ENCODE results near the gene COL10A1.

Gene COL10A1

DNA sequence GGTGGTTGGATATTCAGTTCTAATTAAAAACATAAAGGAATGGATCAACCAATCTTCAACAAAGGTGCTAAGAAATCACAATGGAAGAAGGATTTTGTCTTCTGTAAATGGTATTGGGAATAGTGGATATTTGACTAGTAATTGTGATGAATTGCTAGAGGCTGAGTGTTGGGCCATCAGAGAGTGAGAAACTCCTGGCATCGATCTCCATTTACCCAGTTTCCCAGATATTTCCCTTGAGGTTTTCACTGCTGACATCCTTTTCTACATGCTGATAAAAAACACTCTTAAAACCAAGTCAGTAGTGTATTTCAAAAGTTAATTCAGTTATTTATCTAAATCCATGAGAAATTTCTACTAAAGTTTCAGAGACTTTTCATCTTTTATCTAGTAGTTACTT lies 40.4 kb upstream of the COL10A1 start:
- TF ChIP-seq, protein P1, sequence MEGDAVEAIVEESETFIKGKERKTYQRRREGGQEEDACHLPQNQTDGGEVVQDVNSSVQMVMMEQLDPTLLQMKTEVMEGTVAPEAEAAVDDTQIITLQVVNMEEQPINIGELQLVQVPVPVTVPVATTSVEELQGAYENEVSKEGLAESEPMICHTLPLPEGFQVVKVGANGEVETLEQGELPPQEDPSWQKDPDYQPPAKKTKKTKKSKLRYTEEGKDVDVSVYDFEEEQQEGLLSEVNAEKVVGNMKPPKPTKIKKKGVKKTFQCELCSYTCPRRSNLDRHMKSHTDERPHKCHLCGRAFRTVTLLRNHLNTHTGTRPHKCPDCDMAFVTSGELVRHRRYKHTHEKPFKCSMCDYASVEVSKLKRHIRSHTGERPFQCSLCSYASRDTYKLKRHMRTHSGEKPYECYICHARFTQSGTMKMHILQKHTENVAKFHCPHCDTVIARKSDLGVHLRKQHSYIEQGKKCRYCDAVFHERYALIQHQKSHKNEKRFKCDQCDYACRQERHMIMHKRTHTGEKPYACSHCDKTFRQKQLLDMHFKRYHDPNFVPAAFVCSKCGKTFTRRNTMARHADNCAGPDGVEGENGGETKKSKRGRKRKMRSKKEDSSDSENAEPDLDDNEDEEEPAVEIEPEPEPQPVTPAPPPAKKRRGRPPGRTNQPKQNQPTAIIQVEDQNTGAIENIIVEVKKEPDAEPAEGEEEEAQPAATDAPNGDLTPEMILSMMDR (IDR thresholded peaks at IDR 0.05; ENCODE audit: low read depth, low read length) = no peak
- TF ChIP-seq MYC (IDR thresholded peaks at IDR 0.05; ENCODE audit: low read depth, low read length) (no peak), POLR2A (IDR thresholded peaks at IDR 0.05; ENCODE audit: extremely low read depth, insufficient read length) (no peak)
- TF ChIP-seq, protein P2, sequence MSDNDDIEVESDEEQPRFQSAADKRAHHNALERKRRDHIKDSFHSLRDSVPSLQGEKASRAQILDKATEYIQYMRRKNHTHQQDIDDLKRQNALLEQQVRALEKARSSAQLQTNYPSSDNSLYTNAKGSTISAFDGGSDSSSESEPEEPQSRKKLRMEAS (IDR thresholded peaks at IDR 0.05; ENCODE audit: low read depth, low read length) = no peak
- DNase-seq (ENCODE audit: low read depth) = no peak
- no peak overlapping the region for H3K4me3 ChIP-seq (ENCODE audit: low read depth, low read length)

DNA sequence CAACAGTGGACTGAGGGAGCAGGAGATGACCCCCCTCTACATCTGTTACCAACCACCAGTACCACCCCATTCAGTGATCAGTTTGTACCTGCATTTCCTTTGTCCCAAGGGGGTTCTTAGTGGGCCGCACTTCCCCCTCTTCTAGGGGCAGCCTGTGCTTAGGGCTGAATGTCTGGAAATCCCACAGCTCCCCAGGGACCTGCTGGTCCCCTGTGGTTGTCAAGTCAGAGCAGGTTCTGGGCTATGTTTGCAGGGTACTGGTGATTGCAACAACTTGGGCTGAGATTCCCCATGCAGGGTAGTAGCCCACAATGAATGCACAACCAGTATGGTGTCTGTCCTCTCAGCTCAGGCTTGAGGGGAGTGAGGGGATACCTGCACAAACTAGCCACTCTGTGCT lies 39.7 kb upstream of the COL10A1 start:
- DNase-seq (ENCODE audit: low read depth) = peak; percentile 90
- TF ChIP-seq MYC (IDR thresholded peaks at IDR 0.05; ENCODE audit: low read depth, low read length) (no peak), POLR2A (IDR thresholded peaks at IDR 0.05; ENCODE audit: extremely low read depth, insufficient read length) (no peak)
- TF ChIP-seq, protein P2 (IDR thresholded peaks at IDR 0.05; ENCODE audit: low read depth, low read length) = no peak
- TF ChIP-seq, protein P1 (IDR thresholded peaks at IDR 0.05; ENCODE audit: low read depth, low read length) = no peak
- H3K4me3 ChIP-seq (ENCODE audit: low read depth, low read length) = no peak overlapping the region

DNA sequence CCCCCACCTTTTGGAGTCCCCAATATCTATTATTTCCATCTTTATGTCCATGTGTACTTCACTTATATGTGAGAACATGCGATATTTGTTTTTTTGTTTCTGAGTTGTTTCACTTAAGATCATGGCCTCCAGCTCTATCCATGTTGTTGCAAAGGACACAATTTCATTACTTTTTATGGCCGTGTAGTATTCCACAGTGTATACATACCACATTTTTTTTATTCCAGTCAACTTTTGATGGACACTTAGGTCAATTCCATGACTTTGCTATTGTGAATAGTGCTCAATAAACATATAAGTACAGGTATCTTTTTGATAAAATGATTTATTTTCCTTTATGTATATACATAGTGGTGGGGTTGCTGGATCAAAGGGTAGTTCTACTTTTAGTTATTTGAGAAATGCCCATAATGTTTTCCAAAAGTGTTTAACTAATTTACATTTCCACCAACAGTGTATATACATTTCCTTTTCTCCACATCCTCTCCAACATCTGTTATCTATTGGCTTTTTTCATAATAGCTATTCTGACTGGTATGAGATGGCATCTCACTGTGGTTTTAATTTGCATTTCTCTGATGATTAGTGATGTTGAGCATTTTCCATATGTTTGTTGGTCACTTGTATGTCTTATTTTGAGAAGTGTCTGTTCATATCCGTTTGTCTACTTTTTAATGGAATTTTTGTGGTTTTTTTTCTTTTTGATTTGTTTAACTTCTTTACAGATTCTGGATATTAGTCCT lies 34.0 kb upstream of the COL10A1 start:
- no peak for TF ChIP-seq MYC (IDR thresholded peaks at IDR 0.05; ENCODE audit: low read depth, low read length)
- DNase-seq (ENCODE audit: low read depth) = no peak
- no peak overlapping the region for H3K4me3 ChIP-seq (ENCODE audit: low read depth, low read length)

DNA sequence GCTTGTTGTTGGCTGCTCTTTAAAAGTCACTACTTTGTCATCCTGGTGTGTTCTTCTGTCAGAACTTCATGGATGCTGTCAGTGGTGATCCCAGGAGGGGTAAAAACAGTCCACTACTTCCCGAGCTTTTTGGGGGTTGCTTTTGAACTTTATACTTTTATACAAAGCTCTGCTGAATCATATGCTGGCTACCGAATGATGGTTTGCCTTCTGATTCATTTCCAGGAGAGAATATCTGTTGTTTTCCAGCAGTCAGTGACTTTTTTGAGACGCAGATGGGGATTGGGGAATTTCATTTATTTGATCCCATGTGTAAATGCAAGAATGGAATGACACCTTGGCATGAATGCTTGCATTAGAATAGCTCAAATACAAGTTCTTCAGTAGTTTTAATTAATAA lies 32.7 kb upstream of the COL10A1 start:
- H3K4me3 ChIP-seq (ENCODE audit: low read depth, low read length) = no peak overlapping the region
- TF ChIP-seq MYC (IDR thresholded peaks at IDR 0.05; ENCODE audit: low read depth, low read length) = no peak
- TF ChIP-seq, protein P2 (IDR thresholded peaks at IDR 0.05; ENCODE audit: low read depth, low read length) = no peak
- no peak for TF ChIP-seq POLR2A (IDR thresholded peaks at IDR 0.05; ENCODE audit: extremely low read depth, insufficient read length)
- TF ChIP-seq, protein P1 (IDR thresholded peaks at IDR 0.05; ENCODE audit: low read depth, low read length) = no peak
- DNase-seq (ENCODE audit: low read depth) = no peak

DNA sequence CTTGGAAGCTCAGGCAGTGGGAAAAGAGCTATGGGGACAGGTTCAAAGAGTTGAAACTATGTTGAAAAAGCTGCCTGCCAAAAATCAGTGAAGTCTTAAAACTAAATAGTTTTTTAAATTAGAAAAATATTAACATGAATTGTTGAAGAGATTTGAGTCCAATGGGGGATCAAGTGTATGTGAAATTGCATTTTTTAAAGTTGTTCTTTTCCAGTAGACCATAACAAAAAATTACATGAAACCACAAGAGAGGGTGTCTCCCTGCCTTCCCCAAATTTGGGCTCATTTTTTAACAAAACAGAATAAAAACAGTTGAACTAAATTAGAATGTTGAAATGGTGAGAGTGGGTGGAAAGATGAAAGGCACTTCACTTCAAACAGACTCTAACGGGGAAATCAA lies 31.5 kb upstream of the COL10A1 start:
- TF ChIP-seq MYC (IDR thresholded peaks at IDR 0.05; ENCODE audit: low read depth, low read length) = no peak
- TF ChIP-seq, protein P2 (IDR thresholded peaks at IDR 0.05; ENCODE audit: low read depth, low read length) = no peak
- TF ChIP-seq POLR2A (IDR thresholded peaks at IDR 0.05; ENCODE audit: extremely low read depth, insufficient read length) = no peak
- TF ChIP-seq, protein P1 (IDR thresholded peaks at IDR 0.05; ENCODE audit: low read depth, low read length) = no peak

DNA sequence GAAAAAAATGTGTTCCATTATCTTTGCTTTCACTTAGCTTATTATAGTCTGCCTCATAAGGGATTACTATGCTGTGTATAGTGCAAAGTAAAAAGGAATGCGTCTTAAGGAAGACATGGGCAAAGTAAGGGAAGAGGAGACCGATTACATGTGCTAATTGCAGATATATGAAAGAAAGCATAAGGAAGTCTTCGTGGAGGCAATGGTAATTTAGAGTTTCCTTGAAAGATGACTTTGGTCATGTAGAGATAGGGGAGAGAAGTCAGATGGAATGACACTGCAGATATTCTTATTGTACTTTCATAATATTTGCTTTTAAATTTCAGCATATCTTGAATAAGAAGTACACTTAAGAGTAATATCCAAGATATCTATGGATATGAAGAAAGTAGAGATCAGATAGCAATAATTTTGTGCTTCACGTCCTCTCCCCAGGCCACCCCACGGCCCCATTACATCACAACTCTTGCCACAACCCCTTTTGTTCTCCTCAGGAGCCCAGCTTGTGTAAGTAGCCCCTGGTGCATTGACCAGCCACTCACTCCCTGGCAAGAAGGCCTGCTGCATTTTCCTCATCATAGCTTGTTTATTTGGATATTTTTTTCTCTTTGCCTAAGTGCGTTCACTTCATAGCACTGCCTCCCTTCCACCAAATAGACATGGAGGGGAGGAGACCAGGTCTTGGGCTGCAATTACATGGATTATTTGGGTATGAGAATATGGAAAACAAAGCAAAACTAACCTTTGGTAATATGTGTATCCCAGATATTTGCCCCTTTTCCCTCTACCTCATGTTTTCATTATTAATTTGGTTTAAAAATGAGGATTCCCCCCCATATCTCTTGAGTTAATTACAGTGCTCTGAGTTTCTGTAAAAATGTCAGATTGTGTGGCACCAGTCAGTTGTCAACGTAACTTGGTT lies 30.7 kb upstream of the COL10A1 start:
- peak; percentile 18 for DNase-seq (ENCODE audit: low read depth)
- TF ChIP-seq, protein P1 (IDR thresholded peaks at IDR 0.05; ENCODE audit: low read depth, low read length) = no peak
- TF ChIP-seq MYC (IDR thresholded peaks at IDR 0.05; ENCODE audit: low read depth, low read length) (no peak), POLR2A (IDR thresholded peaks at IDR 0.05; ENCODE audit: extremely low read depth, insufficient read length) (no peak)
- TF ChIP-seq, protein P2 (IDR thresholded peaks at IDR 0.05; ENCODE audit: low read depth, low read length) = no peak
- no peak overlapping the region for H3K4me3 ChIP-seq (ENCODE audit: low read depth, low read length)

More for the DNA sequence above, 31.5 kb upstream of the COL10A1 start:
- H3K4me3 ChIP-seq (ENCODE audit: low read depth, low read length) = no peak overlapping the region
- DNase-seq (ENCODE audit: low read depth) = no peak

Measured in NB4 (cell line).